IPS DF 6.9 (cell line): ENCODE data around the gene NUDCD3.

Experiments used
- DNase-seq: peaks from one replicate; pipeline ENCODE4 v3.0.0-alpha.2; 2013; ENCODE audit warnings: low read depth, low spot score
- H3K27ac ChIP-seq: one replicate; pipeline ENCODE4 v1.5.1; 2013; ENCODE audit warnings: low read length, control low read depth
- H3K27me3 ChIP-seq: 2 replicates; pipeline ENCODE4 v1.6.1; 2013; ENCODE audit warnings: mild to moderate bottlenecking, low read length; ENCODE audit not compliant: control insufficient read depth, insufficient read depth
- H3K36me3 ChIP-seq: 2 replicates; pipeline ENCODE4 v1.6.1; 2013; ENCODE audit warnings: low read length; ENCODE audit not compliant: control insufficient read depth, insufficient read depth
- H3K4me1 ChIP-seq: 2 replicates; pipeline ENCODE4 v1.6.1; 2013; ENCODE audit warnings: low read length; ENCODE audit not compliant: control insufficient read depth, insufficient read depth
- H3K4me3 ChIP-seq: 2 replicates; pipeline ENCODE4 v1.5.1; 2013; ENCODE audit warnings: mild to moderate bottlenecking, low read length
- H3K9me3 ChIP-seq: 2 replicates; pipeline ENCODE4 v1.6.1; 2013; ENCODE audit warnings: low read length, inconsistent platforms; ENCODE audit not compliant: control insufficient read depth, insufficient read depth
- WGBS: extraction: QIAGEN DNeasy Blood & Tissue Kit; methylation state at CpG from one replicate; pipeline ENCODE4 v1.1.7; 2013; ENCODE audit warnings: mixed read lengths, missing lambda C conversion rate; ENCODE audit not compliant: insufficient read length, insufficient coverage; 5-methylcytosine and 5-hydroxymethylcytosine counted together

Gene NUDCD3

GRCh38 chr7:44533301-44534055 is 43.0 kb upstream of the NUDCD3 start:
- no peak overlapping the region for H3K27ac ChIP-seq

DNA sequence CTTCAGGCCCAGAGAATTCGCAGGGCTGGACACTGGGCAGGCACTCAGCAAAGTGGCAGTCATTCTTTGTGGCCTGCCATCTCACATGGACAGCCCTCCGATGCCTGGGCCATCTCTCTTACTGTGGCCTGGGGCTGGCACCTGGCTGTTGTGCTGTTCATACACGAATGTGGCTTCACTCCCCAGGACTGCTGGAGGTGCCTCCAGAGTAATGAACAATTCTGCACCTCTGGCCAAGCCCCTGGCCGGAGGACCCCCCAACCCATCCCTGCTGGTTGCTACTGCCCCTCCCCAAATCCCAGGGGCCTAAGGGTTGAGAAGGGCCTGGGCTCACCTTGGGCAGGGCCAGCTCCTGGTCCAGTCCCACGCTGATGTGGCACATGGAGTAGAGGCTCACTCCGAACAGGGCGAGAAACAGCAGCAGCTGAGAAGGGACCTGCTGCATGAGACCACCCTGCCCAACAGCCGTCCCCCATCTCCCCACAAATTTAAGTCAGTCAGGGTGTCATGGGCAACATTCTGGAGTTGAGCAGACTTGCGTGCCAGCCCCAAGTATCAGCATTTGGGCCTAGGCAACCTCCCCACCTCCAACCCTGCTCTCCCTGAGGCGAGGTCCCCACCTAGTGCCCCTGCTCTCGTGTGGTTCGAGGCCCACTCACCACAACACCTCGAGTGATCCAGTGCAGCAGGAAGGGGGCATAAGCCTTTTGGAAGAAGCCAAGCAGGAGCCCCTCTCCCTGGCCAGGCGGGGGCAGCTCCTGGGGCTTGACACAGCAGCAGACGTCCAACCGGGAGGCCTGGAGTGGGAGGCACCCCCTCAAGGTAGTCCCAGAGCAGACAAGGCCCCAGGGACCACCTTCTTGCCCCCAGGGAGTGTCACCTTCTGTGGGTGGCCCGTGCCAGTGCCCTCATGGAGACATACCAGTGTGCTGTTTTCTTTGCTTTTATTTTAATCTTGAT is 41.2 kb upstream of the NUDCD3 start:
- no CpG with 5 or more reads among the region's 17 CpGs for WGBS
- H3K27me3 ChIP-seq, result no peaks in the 10 kb centered on the region
- no peak overlapping the region for H3K4me3 ChIP-seq
- DNase-seq, result no peak
- no peaks in the 10 kb centered on the region for H3K36me3 ChIP-seq
- no peaks in the 10 kb centered on the region for H3K9me3 ChIP-seq
- H3K4me1 ChIP-seq, result no peaks in the 10 kb centered on the region
- no peak overlapping the region for H3K27ac ChIP-seq

More at GRCh38 chr7:44533301-44534055, 43.0 kb upstream of the NUDCD3 start:
- no CpG with 5 or more reads among the region's 8 CpGs for WGBS
- Histone ChIP-seq H3K36me3 (no peaks in the 10 kb centered on the region), H3K9me3 (no peaks in the 10 kb centered on the region), H3K27me3 (no peaks in the 10 kb centered on the region), H3K4me1 (no peaks in the 10 kb centered on the region), H3K4me3 (no peak overlapping the region)
- no peak for DNase-seq

DNA sequence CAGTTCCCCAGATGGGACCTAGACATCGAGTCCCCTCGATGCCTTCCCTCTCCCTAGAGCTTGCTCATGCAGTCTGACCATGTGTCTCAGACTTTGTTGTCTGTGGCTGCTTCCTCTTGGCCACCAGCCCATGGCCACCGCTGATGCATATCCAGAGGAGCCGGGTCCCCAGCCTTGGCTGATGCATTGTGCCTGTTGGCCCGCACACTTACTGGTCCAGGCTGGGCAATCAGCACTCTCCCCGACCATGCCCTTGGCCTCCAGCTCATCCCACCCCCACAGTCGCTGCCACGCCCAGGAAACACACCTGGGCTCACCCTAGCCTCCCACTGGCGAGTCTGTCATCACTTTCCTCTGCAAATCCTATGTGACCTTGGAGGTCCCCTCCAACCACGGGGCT is 40.5 kb upstream of the NUDCD3 start:
- H3K9me3 ChIP-seq, result no peaks in the 10 kb centered on the region
- no CpG with 5 or more reads among the region's 10 CpGs for WGBS
- no peak for DNase-seq

GRCh38 chr7:44524811-44525388 is 34.4 kb upstream of the NUDCD3 start:
- H3K27me3 ChIP-seq, result no peaks in the 10 kb centered on the region

More for the DNA sequence above, 40.5 kb upstream of the NUDCD3 start:
- Histone ChIP-seq H3K36me3 (no peaks in the 10 kb centered on the region), H3K4me1 (no peaks in the 10 kb centered on the region), H3K27me3 (no peaks in the 10 kb centered on the region), H3K27ac (no peak overlapping the region), H3K4me3 (no peak overlapping the region)

GRCh38 chr7:44522315-44522714 is 31.9 kb upstream of the NUDCD3 start:
- no peak for DNase-seq
- H3K36me3 ChIP-seq, result no peaks in the 10 kb centered on the region
- no peaks in the 10 kb centered on the region for H3K4me1 ChIP-seq
- H3K27me3 ChIP-seq, result no peaks in the 10 kb centered on the region
- WGBS, result no CpG with 5 or more reads among the region's 3 CpGs
- no peak overlapping the region for H3K27ac ChIP-seq
- H3K4me3 ChIP-seq, result no peak overlapping the region
- H3K9me3 ChIP-seq, result no peaks in the 10 kb centered on the region

More at GRCh38 chr7:44524811-44525388, 34.4 kb upstream of the NUDCD3 start:
- Histone ChIP-seq H3K27ac (no peak overlapping the region), H3K9me3 (no peaks in the 10 kb centered on the region), H3K4me3 (no peak overlapping the region), H3K4me1 (no peaks in the 10 kb centered on the region), H3K36me3 (no peaks in the 10 kb centered on the region)
- no CpG with 5 or more reads among the region's 3 CpGs for WGBS
- no peak for DNase-seq

GRCh38 chr7:44521347-44522095 is 31.1 kb upstream of the NUDCD3 start:
- DNase-seq, result no peak
- no CpG with 5 or more reads among the region's 15 CpGs for WGBS
- H3K4me1 ChIP-seq, result no peaks in the 10 kb centered on the region
- H3K4me3 ChIP-seq, result no peak overlapping the region
- no peaks in the 10 kb centered on the region for H3K9me3 ChIP-seq
- no peaks in the 10 kb centered on the region for H3K27me3 ChIP-seq
- H3K36me3 ChIP-seq, result no peaks in the 10 kb centered on the region
- H3K27ac ChIP-seq, result no peak overlapping the region

DNA sequence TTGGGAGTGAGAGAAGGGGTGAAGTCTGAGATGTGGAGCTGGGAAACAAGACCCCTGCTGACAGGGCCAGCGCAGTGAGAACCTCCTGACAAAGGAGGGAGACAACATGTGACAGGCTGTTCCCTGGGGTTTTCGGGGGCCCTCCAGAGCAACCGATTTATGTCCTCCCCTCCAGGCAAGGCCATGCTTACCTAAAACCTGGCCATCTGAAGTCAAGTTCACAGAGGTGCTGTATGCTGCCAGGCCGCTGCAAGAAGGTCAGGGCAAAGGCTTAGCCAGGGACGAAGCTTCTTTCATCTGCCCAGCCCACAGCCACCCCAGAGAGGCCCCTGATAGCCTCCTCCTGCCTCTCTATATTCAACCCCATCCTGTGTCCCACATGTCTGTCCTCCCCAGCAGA is 30.1 kb upstream of the NUDCD3 start:
- Histone ChIP-seq H3K9me3 (no peaks in the 10 kb centered on the region), H3K4me3 (no peak overlapping the region), H3K4me1 (no peaks in the 10 kb centered on the region), H3K36me3 (no peaks in the 10 kb centered on the region), H3K27me3 (no peaks in the 10 kb centered on the region), H3K27ac (no peak overlapping the region)
- no peak for DNase-seq
- no CpG with 5 or more reads among the region's 5 CpGs for WGBS

DNA sequence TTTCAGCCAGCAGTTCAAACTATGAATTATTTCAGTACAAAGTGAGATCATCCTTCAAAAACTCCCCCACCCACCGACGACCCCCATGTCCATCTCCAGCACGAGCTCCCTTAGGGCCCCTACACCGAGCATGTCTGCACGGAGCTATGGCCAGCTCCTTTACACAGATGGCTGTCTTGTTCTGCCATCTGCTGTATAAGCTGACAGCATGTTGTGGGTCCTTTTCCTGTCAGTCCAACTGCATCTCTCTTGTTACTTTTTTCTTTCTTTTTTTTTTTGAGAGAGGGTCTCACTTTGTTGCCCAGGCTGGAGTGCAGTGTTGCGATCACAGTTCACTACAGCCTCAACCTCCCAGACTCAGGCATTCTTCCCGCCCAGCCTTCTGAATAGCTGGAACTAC is 29.1 kb upstream of the NUDCD3 start:
- WGBS, result no CpG with 5 or more reads among the region's 7 CpGs
- Histone ChIP-seq H3K27me3 (no peaks in the 10 kb centered on the region), H3K36me3 (no peaks in the 10 kb centered on the region), H3K4me3 (no peak overlapping the region), H3K9me3 (no peaks in the 10 kb centered on the region), H3K4me1 (no peaks in the 10 kb centered on the region), H3K27ac (no peak overlapping the region)
- DNase-seq, result no peak

DNA sequence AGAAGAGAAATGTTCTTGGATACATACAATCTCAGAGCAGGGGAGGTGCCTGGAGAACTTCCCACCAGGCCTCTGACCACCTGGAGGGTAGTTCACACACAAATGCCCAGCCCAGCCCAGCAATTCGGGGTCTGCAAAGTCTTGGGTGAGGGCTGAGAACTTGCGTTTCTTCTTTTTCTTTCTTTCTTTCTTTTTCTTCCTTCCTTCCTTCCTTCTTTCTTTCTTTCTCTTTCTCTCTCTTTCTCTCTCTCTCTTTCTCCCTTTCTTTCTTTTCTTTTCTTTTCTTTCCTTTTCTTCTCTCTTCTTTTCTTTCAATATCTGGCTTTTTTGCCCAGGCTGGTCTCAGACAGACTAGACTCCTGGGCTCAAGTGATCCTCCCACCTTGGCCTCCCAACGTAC is 28.3 kb upstream of the NUDCD3 start:
- Histone ChIP-seq H3K36me3 (no peaks in the 10 kb centered on the region), H3K27ac (no peak overlapping the region), H3K27me3 (no peaks in the 10 kb centered on the region), H3K9me3 (no peaks in the 10 kb centered on the region), H3K4me1 (no peaks in the 10 kb centered on the region), H3K4me3 (no peak overlapping the region)
- no CpG with 5 or more reads among the region's 3 CpGs for WGBS
- DNase-seq, result no peak

GRCh38 chr7:44517175-44517574 is 26.7 kb upstream of the NUDCD3 start:
- WGBS, result no CpG with 5 or more reads among the region's 8 CpGs
- H3K27ac ChIP-seq, result no peak overlapping the region
- no peaks in the 10 kb centered on the region for H3K27me3 ChIP-seq

More at GRCh38 chr7:44517175-44517574, 26.7 kb upstream of the NUDCD3 start:
- Histone ChIP-seq H3K4me3 (no peak overlapping the region), H3K4me1 (no peaks in the 10 kb centered on the region), H3K9me3 (no peaks in the 10 kb centered on the region), H3K36me3 (no peaks in the 10 kb centered on the region)
- DNase-seq, result no peak
